DND-41 (cell line): ENCODE data around the gene IQGAP2.

ENCODE experiments used
- ATAC-seq: fragments of 200-7000 bp; cut with Tn5 transposase; 3 replicates; pipeline ENCODE4 v1.9.1; 2021; ENCODE audit warnings: low read depth; ENCODE audit not compliant: insufficient read depth
- DNase-seq: peaks from one replicate; pipeline ENCODE4 v3.0.0-alpha.2; 2020
- H2AFZ ChIP-seq: 2 replicates; pipeline ENCODE4 v1.6.0; 2012; ENCODE audit warnings: low read depth, low read length
- H3K27ac ChIP-seq: 2 replicates; pipeline ENCODE4 v1.5.1; 2012; ENCODE audit warnings: low read length, inconsistent platforms
- H3K27me3 ChIP-seq: fragments of 200-600 bp; sonication (generic); 2 replicates; pipeline ENCODE4 v1.6.0; 2012; ENCODE audit warnings: low read length, mild to moderate bottlenecking, inconsistent platforms; ENCODE audit not compliant: insufficient read depth, poor library complexity
- H3K36me3 ChIP-seq: 2 replicates; pipeline ENCODE4 v1.5.1; 2012; ENCODE audit warnings: low read length, inconsistent platforms; ENCODE audit not compliant: insufficient read depth
- H3K4me1 ChIP-seq: 2 replicates; pipeline ENCODE4 v1.5.1; 2012; ENCODE audit warnings: mild to moderate bottlenecking, low read length; ENCODE audit not compliant: insufficient read depth
- H3K4me2 ChIP-seq: 2 replicates; pipeline ENCODE4 v1.6.0; 2012; ENCODE audit warnings: mild to moderate bottlenecking, moderate library complexity, low read length, inconsistent platforms; ENCODE audit not compliant: insufficient read depth
- H3K4me3 ChIP-seq, 2 experiments: fragments of 200-600 bp in 1 of 2; shearing (Covaris generic) in 1 of 2; 2 replicates each; pipeline ENCODE4 v1.5.1; 2012 to 2016; ENCODE audit warnings: inconsistent platforms in 2 of 2, low read length in 2 of 2, mild to moderate bottlenecking in 2 of 2, low read depth in 1 of 2, moderate library complexity in 1 of 2
- H3K79me2 ChIP-seq: 2 replicates; pipeline ENCODE4 v1.6.0; 2012; ENCODE audit warnings: low read length, inconsistent platforms; ENCODE audit not compliant: insufficient read depth
- H3K9ac ChIP-seq: 2 replicates; pipeline ENCODE4 v1.6.0; 2012; ENCODE audit warnings: low read depth, mild to moderate bottlenecking, inconsistent platforms, low read length, moderate library complexity
- H3K9me3 ChIP-seq: 2 replicates; pipeline ENCODE4 v1.5.1; 2012; ENCODE audit warnings: low read length, moderate library complexity, mild to moderate bottlenecking, inconsistent platforms; ENCODE audit not compliant: insufficient read depth, severe bottlenecking
- H4K20me1 ChIP-seq: 2 replicates; pipeline ENCODE4 v1.6.0; 2012; ENCODE audit warnings: low read length; ENCODE audit not compliant: insufficient read depth
- EZH2 ChIP-seq: IDR thresholded peaks from 3 replicates; pipeline ENCODE4 v1.6.1; 2012; ENCODE audit warnings: borderline replicate concordance, low read depth, mild to moderate bottlenecking, moderate library complexity, low read length, inconsistent platforms; ENCODE audit not compliant: severe bottlenecking
- TF ChIP-seq, protein P1 (sequence below): IDR thresholded peaks from 2 replicates; pipeline ENCODE4 v1.5.1; 2012; ENCODE audit warnings: borderline replicate concordance, low read length, moderate library complexity, mild to moderate bottlenecking; ENCODE audit not compliant: poor library complexity, severe bottlenecking; ENCODE audit errors: extremely low read depth

Gene IQGAP2

DNA sequence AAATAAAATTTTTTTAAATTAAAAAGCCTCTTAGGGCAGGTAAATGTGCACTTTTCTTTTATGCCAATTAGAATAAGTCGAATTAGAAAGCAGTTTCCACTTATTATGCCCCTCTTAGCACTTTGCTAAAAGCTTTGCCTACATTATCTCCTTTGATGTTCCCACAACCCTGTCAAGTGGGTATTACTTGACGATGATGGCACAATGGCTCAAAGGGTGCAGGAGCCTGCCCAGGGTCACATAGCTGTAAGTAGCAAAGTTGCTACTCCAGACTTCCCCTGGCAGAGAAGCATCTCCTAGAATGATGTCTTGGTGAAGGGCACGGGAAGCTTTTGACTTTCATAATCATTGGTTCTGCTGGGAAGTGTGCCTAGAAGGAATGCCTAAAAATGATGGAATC is 18.4 kb upstream of the IQGAP2 start:
- no peak overlapping the region for H3K27ac ChIP-seq
- H3K36me3 ChIP-seq, result no peaks in the 10 kb centered on the region
- DNase-seq (no peak), ATAC-seq (0 out of 3 replicates have a peak, but pooled peaks have one; percentile 39)
- H3K9me3 ChIP-seq, result no peaks in the 10 kb centered on the region
- no peaks in the 10 kb centered on the region for H3K79me2 ChIP-seq
- H3K9ac ChIP-seq, result no peak overlapping the region
- H3K27me3 ChIP-seq, result peaks cover 4% of the 10 kb centered on the region
- H2AFZ ChIP-seq, result no peak overlapping the region
- H3K4me3 ChIP-seq, result no peak overlapping the region
- TF ChIP-seq EZH2, result no peak
- TF ChIP-seq, protein P1, sequence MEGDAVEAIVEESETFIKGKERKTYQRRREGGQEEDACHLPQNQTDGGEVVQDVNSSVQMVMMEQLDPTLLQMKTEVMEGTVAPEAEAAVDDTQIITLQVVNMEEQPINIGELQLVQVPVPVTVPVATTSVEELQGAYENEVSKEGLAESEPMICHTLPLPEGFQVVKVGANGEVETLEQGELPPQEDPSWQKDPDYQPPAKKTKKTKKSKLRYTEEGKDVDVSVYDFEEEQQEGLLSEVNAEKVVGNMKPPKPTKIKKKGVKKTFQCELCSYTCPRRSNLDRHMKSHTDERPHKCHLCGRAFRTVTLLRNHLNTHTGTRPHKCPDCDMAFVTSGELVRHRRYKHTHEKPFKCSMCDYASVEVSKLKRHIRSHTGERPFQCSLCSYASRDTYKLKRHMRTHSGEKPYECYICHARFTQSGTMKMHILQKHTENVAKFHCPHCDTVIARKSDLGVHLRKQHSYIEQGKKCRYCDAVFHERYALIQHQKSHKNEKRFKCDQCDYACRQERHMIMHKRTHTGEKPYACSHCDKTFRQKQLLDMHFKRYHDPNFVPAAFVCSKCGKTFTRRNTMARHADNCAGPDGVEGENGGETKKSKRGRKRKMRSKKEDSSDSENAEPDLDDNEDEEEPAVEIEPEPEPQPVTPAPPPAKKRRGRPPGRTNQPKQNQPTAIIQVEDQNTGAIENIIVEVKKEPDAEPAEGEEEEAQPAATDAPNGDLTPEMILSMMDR, result no peak
- no peaks in the 10 kb centered on the region for H3K4me1 ChIP-seq
- no peaks in the 10 kb centered on the region; the same call in 1 of the 2 replicates for H4K20me1 ChIP-seq
- H3K4me2 ChIP-seq, result no peak overlapping the region

DNA sequence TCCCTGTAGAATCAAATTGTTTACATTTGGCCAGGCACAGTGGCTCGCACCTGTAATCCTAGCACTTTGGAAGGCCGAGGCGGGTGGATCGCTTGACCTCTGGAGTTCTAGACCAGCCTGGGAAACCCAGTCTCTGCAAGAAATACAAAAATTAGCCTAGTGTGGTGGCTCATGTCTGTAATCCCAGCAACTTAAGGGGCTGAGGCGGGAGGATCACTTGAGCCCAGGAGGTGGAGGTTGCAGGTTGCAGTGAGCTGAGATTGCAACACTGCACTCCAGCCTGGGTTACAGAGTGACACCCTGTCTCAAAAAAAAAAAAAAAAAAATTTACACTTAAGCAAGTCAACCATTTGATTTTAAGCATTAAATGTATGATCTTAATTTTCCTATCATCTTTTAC is 17.5 kb upstream of the IQGAP2 start:
- H3K4me2 ChIP-seq, result no peak overlapping the region
- no peak for ATAC-seq

DNA sequence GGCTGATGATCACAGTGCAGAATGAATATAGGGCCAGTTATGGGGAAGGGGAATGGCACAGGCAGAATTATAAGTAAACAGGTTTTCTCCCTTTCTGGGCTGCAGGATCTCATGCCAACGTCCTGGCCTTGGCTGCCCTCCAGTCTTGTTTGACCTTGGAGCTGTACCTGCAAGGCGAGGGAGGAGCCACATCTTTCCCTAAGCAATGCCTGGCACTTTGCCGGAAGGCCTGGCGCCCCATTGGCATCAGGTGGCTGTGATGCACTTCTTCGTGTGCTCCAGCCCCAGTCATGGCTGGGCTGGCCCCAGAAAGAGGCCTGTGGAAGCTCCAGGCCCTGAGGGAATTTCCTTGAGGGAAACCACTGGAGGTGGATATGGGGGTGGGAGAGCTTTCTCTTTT is 16.7 kb upstream of the IQGAP2 start:
- H3K4me3 ChIP-seq, result no peak overlapping the region

More for the DNA sequence above, 17.5 kb upstream of the IQGAP2 start:
- no peak for DNase-seq
- Histone ChIP-seq H3K79me2 (no peaks in the 10 kb centered on the region), H3K27me3 (peaks cover 4% of the 10 kb centered on the region), H3K4me3 (no peak overlapping the region), H3K9me3 (no peaks in the 10 kb centered on the region), H3K27ac (no peak overlapping the region), H3K36me3 (no peaks in the 10 kb centered on the region), H2AFZ (no peak overlapping the region), H3K9ac (no peak overlapping the region), H3K4me1 (no peaks in the 10 kb centered on the region), H4K20me1 (no peaks in the 10 kb centered on the region; the same call in 1 of the 2 replicates)
- TF ChIP-seq, protein P1, result no peak
- no peak for TF ChIP-seq EZH2

More for the DNA sequence above, 16.7 kb upstream of the IQGAP2 start:
- no peak overlapping the region for H3K27ac ChIP-seq
- TF ChIP-seq, protein P1, result no peak
- TF ChIP-seq EZH2, result no peak
- ATAC-seq (no peak), DNase-seq (no peak)
- no peak overlapping the region for H3K4me2 ChIP-seq
- no peaks in the 10 kb centered on the region for H3K9me3 ChIP-seq
- no peaks in the 10 kb centered on the region for H3K4me1 ChIP-seq
- H4K20me1 ChIP-seq, result no peaks in the 10 kb centered on the region; the same call in 1 of the 2 replicates
- no peak overlapping the region for H3K9ac ChIP-seq
- H3K36me3 ChIP-seq, result no peaks in the 10 kb centered on the region
- H2AFZ ChIP-seq, result no peak overlapping the region
- peaks cover 4% of the 10 kb centered on the region for H3K27me3 ChIP-seq
- H3K79me2 ChIP-seq, result no peaks in the 10 kb centered on the region
